Right lobe of liver (tissue), 4 donors: Measurements from ENCODE around the gene P2RY8.

ENCODE experiments used
- CTCF ChIP-seq, 4 donors: fragments of 200-600 bp in 3 of 4; fragments of 450-650 bp in 1 of 4; IDR thresholded peaks; one replicate each; pipeline versions ENCODE4 v1.5.1 to v1.8.0; 2016 to 2022; ENCODE audit warnings: antibody characterized with exemption in 4 of 4, mild to moderate bottlenecking in 2 of 4
- POLR2A ChIP-seq: fragments of 450-650 bp; IDR thresholded peaks from one replicate; pipeline ENCODE4 v1.6.1; 2017; ENCODE audit warnings: antibody characterized with exemption, mild to moderate bottlenecking
- donor health status: DM: no; HTN: no; CAD: no.
- donor health status: DM: no; HTN: no; CAD: no.
- donor health status: DM: no; HTN: yes; CAD: no.

GRCh38 chrX:1463581-1463980, 73.4 kb downstream of the P2RY8 start:
- TF ChIP-seq CTCF (IDR thresholded peaks at IDR 0.05) = no peak
- no peak for TF ChIP-seq POLR2A
